MM.1S (cell line): Measurements from ENCODE around the gene APOBEC3A.

Source experiments
- DNase-seq: peaks from one replicate; pipeline ENCODE4 v3.0.0-alpha.2; 2015
- H2AFZ ChIP-seq: fragments of 300-600 bp; sonication (generic); 2 replicates; pipeline ENCODE4 v1.6.0; 2016; ENCODE audit warnings: antibody characterized with exemption, low read length
- H3F3A ChIP-seq: fragments of 300-600 bp; sonication (generic); 2 replicates; pipeline ENCODE4 v1.6.1; 2016; ENCODE audit warnings: mild to moderate bottlenecking, antibody characterized with exemption, low read length, moderate library complexity, mixed read lengths; ENCODE audit not compliant: insufficient read depth
- H3K27ac ChIP-seq: fragments of 300-600 bp; sonication (generic); 2 replicates; pipeline ENCODE4 v1.5.1; 2016; ENCODE audit warnings: mild to moderate bottlenecking, low read length
- H3K27me3 ChIP-seq: fragments of 300-600 bp; sonication (generic); replicated peaks from 2 replicates; pipeline ENCODE4 v1.6.0; 2016; ENCODE audit warnings: low read length; ENCODE audit not compliant: insufficient read depth
- H3K36me3 ChIP-seq: fragments of 300-600 bp; sonication (generic); replicated peaks from 2 replicates; pipeline ENCODE4 v1.6.1; 2016; ENCODE audit warnings: mild to moderate bottlenecking, low read length, mixed read lengths; ENCODE audit not compliant: insufficient read depth
- H3K4me1 ChIP-seq: fragments of 300-600 bp; sonication (generic); 2 replicates; pipeline ENCODE4 v1.6.1; 2016; ENCODE audit warnings: low read length, mixed read lengths
- H3K4me2 ChIP-seq: fragments of 300-600 bp; sonication (generic); 2 replicates; pipeline ENCODE4 v1.6.0; 2016; ENCODE audit warnings: low read depth, low read length
- H3K4me3 ChIP-seq: fragments of 300-600 bp; sonication (generic); 2 replicates; pipeline ENCODE4 v1.5.1; 2016; ENCODE audit warnings: low read length, mixed read lengths
- H3K79me2 ChIP-seq: fragments of 300-600 bp; sonication (generic); 2 replicates; pipeline ENCODE4 v1.6.1; 2016; ENCODE audit warnings: mixed run types, low read length, mixed read lengths
- H3K9ac ChIP-seq: fragments of 300-600 bp; sonication (generic); 2 replicates; pipeline ENCODE4 v1.6.1; 2016; ENCODE audit warnings: low read length, mixed read lengths
- H3K9me2 ChIP-seq: fragments of 300-600 bp; sonication (generic); replicated peaks from 2 replicates; pipeline ENCODE4 v1.6.1; 2016; ENCODE audit warnings: mild to moderate bottlenecking, low read length, mixed read lengths; ENCODE audit not compliant: insufficient read depth
- H3K9me3 ChIP-seq: fragments of 300-600 bp; sonication (generic); replicated peaks from 2 replicates; pipeline ENCODE4 v1.6.1; 2016; ENCODE audit warnings: mild to moderate bottlenecking, low read length, mixed read lengths; ENCODE audit not compliant: insufficient read depth
- H4K20me1 ChIP-seq: fragments of 300-600 bp; sonication (generic); 2 replicates; pipeline ENCODE4 v1.6.1; 2016; ENCODE audit warnings: mild to moderate bottlenecking, low read length, moderate library complexity, mixed read lengths; ENCODE audit not compliant: insufficient read depth
- EZH2 ChIP-seq: fragments of 300-600 bp; sonication (generic); optimal IDR thresholded peaks from 2 replicates; pipeline ENCODE3; 2017; ENCODE audit warnings: low read depth, mild to moderate bottlenecking, antibody characterized with exemption, low read length, mixed read lengths
- EZH2phosphoT487 ChIP-seq: fragments of 300-600 bp; sonication (generic); IDR thresholded peaks from 2 replicates; pipeline ENCODE4 v1.6.1; 2018; ENCODE audit warnings: antibody characterized with exemption, low read length
- TF ChIP-seq, protein P1 (sequence below): fragments of 300-600 bp; sonication (generic); IDR thresholded peaks from 2 replicates; pipeline ENCODE4 v1.5.1; 2016; ENCODE audit warnings: antibody characterized with exemption, low read length, mixed read lengths

APOBEC3A gene

DNA sequence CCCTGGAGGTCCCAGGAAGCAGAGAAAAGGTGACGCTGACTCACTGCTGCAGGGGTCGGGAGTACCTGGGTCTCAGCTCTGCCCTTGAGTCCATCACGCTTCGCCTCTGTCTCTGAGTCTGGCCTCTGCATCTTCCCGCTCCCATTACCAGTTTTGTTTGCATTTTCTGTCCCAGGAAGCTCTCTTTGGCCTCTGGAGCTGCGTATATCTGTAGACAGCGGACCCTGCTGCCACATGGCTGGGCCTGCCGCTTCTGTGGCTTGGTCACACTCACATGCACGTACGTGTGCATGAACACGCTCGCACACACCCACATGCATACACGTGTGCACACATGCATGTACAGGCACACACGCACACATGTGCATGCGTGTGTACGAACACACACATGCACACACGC, 20.8 kb upstream of the APOBEC3A start:
- Histone ChIP-seq H3K4me2 (peak overlapping the region; percentile 42; the same call in 1 of the 2 replicates), H2AFZ (peak overlapping the region; percentile 65; the same call in 1 of the 2 replicates), H3K27ac (no peak overlapping the region)

DNA sequence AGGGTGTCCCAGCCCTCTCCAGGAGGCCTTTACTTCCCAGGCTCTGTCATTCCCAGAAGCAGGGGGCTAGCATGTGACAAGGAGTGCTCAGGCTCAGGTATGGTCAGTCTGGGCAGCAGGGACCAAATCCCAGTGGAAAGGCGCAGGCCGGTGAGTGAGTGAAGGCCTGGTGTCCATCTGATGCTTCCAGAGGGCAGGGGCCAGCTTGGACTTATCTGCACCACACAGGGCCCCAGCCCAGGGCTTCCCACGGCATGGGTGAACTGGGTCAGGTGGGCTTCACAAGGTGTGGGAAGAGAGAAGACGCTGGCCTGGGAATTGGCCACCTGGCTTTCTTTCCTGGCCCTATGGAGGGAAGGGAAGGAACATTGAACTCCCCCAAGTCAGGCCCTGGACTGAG, 20.4 kb upstream of the APOBEC3A start:
- Histone ChIP-seq H3K9me3 (no peaks in the 10 kb centered on the region), H3K27ac (no peak overlapping the region), H4K20me1 (no peaks in the 10 kb centered on the region), H3K9me2 (no peaks in the 10 kb centered on the region), H3K4me1 (peaks cover 26% of the 10 kb centered on the region), H3K36me3 (no peaks in the 10 kb centered on the region), H3K4me3 (no peak overlapping the region), H3F3A (peaks cover 15% of the 10 kb centered on the region), H3K27me3 (no peaks in the 10 kb centered on the region), H3K79me2 (no peaks in the 10 kb centered on the region), H3K9ac (no peak overlapping the region), H2AFZ (no peak overlapping the region), H3K4me2 (no peak overlapping the region)
- DNase-seq = no peak
- no peak for TF ChIP-seq EZH2phosphoT487
- TF ChIP-seq, protein P1, sequence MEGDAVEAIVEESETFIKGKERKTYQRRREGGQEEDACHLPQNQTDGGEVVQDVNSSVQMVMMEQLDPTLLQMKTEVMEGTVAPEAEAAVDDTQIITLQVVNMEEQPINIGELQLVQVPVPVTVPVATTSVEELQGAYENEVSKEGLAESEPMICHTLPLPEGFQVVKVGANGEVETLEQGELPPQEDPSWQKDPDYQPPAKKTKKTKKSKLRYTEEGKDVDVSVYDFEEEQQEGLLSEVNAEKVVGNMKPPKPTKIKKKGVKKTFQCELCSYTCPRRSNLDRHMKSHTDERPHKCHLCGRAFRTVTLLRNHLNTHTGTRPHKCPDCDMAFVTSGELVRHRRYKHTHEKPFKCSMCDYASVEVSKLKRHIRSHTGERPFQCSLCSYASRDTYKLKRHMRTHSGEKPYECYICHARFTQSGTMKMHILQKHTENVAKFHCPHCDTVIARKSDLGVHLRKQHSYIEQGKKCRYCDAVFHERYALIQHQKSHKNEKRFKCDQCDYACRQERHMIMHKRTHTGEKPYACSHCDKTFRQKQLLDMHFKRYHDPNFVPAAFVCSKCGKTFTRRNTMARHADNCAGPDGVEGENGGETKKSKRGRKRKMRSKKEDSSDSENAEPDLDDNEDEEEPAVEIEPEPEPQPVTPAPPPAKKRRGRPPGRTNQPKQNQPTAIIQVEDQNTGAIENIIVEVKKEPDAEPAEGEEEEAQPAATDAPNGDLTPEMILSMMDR = no peak
- no peak for TF ChIP-seq EZH2

More for the DNA sequence above, 20.8 kb upstream of the APOBEC3A start:
- Histone ChIP-seq H3K4me1 (peaks cover 21% of the 10 kb centered on the region), H4K20me1 (no peaks in the 10 kb centered on the region), H3K4me3 (no peak overlapping the region), H3K27me3 (no peaks in the 10 kb centered on the region), H3K9ac (no peak overlapping the region), H3K9me2 (no peaks in the 10 kb centered on the region), H3K79me2 (no peaks in the 10 kb centered on the region), H3F3A (peaks cover 11% of the 10 kb centered on the region), H3K9me3 (no peaks in the 10 kb centered on the region), H3K36me3 (no peaks in the 10 kb centered on the region)
- no peak for DNase-seq
- TF ChIP-seq EZH2phosphoT487 = no peak
- no peak for TF ChIP-seq EZH2
- TF ChIP-seq, protein P1 = no peak

DNA sequence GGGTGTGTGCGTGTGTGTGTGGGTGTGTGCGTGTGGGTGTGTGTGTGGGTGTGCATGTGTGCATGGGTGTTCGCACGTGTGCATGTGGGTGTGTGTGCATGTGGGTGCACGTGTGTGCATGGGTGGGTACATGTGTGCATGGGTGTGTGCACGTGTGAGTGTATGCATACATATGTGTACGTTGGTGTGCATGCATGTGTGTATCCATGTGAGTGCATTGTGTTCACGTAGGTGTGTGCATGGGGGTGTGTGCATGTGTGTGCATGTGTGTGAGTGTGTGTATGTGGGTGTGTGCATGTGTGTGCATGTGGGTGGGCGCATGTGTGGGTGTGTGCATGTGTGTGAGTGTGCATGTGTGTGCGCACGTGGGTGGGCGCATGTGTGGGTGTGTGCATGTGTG, 19.9 kb upstream of the APOBEC3A start:
- H3K9me2 ChIP-seq = no peaks in the 10 kb centered on the region
- H2AFZ ChIP-seq = no peak overlapping the region
- no peaks in the 10 kb centered on the region for H3K9me3 ChIP-seq
- peaks cover 15% of the 10 kb centered on the region for H3F3A ChIP-seq
- no peak overlapping the region for H3K27ac ChIP-seq
- H3K36me3 ChIP-seq = no peaks in the 10 kb centered on the region
- H3K4me1 ChIP-seq = peaks cover 27% of the 10 kb centered on the region
- no peak overlapping the region for H3K4me3 ChIP-seq
- no peaks in the 10 kb centered on the region for H4K20me1 ChIP-seq
- 0 out of 2 replicates have a peak, but pooled peaks cover under 1% of the 10 kb centered on the region for H3K27me3 ChIP-seq
- H3K79me2 ChIP-seq = no peaks in the 10 kb centered on the region
- TF ChIP-seq EZH2phosphoT487 (no peak), EZH2 (no peak)
- TF ChIP-seq, protein P1 = no peak
- no peak for DNase-seq
- no peak overlapping the region for H3K4me2 ChIP-seq
- no peak overlapping the region for H3K9ac ChIP-seq
